22Rv1 (cell line): Measurements from ENCODE around the gene PHF20.

Experiments
- ZFX ChIP-seq: fragments of 450-650 bp; IDR thresholded peaks from 2 replicates; pipeline ENCODE4 v1.6.1; 2017; ENCODE audit warnings: antibody characterized with exemption, borderline replicate concordance
- TF ChIP-seq, protein P1 (sequence below): fragments of 450-650 bp; IDR thresholded peaks from 2 replicates; pipeline ENCODE4 v1.5.1; 2017; ENCODE audit warnings: mild to moderate bottlenecking

DNA sequence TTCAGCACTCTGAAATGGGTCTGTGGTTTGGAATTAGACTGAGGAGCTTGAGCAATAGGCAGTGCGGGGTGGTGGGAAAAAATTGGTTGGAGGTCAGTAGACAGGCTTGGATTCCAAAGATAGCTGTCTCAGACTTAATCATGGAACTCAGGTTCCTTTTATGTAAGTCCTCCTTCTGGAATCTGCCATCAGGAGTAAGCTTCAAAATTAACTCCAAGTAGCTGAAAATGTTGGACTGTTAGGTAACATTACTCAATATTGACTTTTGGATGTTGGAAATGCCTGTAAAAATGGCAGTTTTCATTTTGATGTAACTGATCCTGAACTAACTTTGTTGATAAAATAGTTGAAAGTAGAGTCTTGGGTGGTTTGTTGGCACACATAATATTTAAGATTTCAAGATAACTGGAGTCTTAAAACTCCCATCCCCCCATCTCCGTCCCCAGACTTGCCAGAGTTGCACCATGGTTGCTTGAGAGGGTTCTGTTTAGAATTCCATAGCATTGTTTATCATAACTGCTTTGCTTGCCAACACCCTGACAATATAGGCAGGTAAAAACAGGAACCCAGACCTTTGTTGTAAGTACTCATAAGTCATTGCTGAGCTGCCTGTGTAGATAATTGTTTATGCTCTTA is 83.0 kb downstream of the PHF20 start:
- TF ChIP-seq, protein P1, sequence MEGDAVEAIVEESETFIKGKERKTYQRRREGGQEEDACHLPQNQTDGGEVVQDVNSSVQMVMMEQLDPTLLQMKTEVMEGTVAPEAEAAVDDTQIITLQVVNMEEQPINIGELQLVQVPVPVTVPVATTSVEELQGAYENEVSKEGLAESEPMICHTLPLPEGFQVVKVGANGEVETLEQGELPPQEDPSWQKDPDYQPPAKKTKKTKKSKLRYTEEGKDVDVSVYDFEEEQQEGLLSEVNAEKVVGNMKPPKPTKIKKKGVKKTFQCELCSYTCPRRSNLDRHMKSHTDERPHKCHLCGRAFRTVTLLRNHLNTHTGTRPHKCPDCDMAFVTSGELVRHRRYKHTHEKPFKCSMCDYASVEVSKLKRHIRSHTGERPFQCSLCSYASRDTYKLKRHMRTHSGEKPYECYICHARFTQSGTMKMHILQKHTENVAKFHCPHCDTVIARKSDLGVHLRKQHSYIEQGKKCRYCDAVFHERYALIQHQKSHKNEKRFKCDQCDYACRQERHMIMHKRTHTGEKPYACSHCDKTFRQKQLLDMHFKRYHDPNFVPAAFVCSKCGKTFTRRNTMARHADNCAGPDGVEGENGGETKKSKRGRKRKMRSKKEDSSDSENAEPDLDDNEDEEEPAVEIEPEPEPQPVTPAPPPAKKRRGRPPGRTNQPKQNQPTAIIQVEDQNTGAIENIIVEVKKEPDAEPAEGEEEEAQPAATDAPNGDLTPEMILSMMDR, result no peak
- no peak for TF ChIP-seq ZFX
